Measurements from ENCODE around the gene OR6B3. TPM values are rescaled to one million over a fixed set of nuclear protein-coding genes. Genes with fewer than 3 reads are reported as not detected.

The OR6B3 gene
- total RNA-seq, 1 experiment from 2014 or later = not detected

GRCh38 chr2:240042740-240043139 is 10.6 kb downstream of the OR6B3 start:
- TF ChIP-seq CTCF (IDR thresholded peaks at IDR 0.05; ENCODE audit: unreplicated experiment) = no peak
- Mint-ChIP-seq H3K4me3 (ENCODE audit: unreplicated experiment) (no peak overlapping the region), H3K4me1 (ENCODE audit: insufficient read depth, unreplicated experiment) (peaks cover 4% of the 10 kb centered on the region), H3K9me3 (ENCODE audit: unreplicated experiment) (no peaks in the 10 kb centered on the region), H3K27ac (ENCODE audit: low read depth, unreplicated experiment) (no peak overlapping the region), H3K27me3 (ENCODE audit: insufficient read depth, unreplicated experiment) (peaks cover 53% of the 10 kb centered on the region), H3K36me3 (ENCODE audit: insufficient read depth, unreplicated experiment) (no peaks in the 10 kb centered on the region)
- ChIA-PET POLR2A (no interaction called here), CTCF (interaction anchor here (1.0 to 1.5 kb wide), 2 partner anchors 21 to 25 kb away, joined by 5 to 8 read pairs; no protein-coding TSS in a partner anchor)
- DNase-seq (ENCODE audit: unreplicated experiment) = no peak
- no TSS peak for BruUV-seq (replicated peaks)
- intact Hi-C loops (cut with micrococcal nuclease) = no loop called here

DNA sequence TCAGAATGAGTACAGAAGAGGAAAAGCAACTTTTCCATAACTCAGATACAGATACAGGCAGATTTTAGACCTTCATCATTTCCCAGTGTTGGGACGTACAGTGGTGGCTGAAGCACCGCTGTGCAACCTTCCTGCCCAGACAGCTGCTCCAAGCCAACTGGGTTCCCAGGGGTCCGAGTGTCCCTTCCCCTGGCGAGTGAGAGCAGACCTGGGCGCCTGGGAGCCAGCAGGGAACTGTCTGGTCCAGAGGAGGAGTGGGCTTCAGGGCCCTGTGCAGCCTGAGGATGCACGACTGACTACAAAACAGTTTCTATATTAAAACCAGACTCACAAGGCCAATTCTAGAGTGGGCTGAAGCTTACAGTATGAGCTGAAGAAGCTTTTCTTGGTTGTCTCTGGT is 12.0 kb downstream of the OR6B3 start:
- Mint-ChIP-seq H3K4me1 (ENCODE audit: insufficient read depth, unreplicated experiment) (peaks cover 1% of the 10 kb centered on the region), H3K36me3 (ENCODE audit: insufficient read depth, unreplicated experiment) (no peaks in the 10 kb centered on the region), H3K27me3 (ENCODE audit: insufficient read depth, unreplicated experiment) (peaks cover 39% of the 10 kb centered on the region), H3K9me3 (ENCODE audit: unreplicated experiment) (no peaks in the 10 kb centered on the region), H3K27ac (ENCODE audit: low read depth, unreplicated experiment) (no peak overlapping the region), H3K4me3 (ENCODE audit: unreplicated experiment) (no peak overlapping the region)
- DNase-seq (ENCODE audit: unreplicated experiment) = no peak
- intact Hi-C loops (cut with micrococcal nuclease) = no loop called here
- no peak for TF ChIP-seq CTCF (IDR thresholded peaks at IDR 0.05; ENCODE audit: unreplicated experiment)
- ChIA-PET POLR2A (interaction anchor here (1.3 kb wide), 1 partner anchor 16 kb away, joined by 4 read pairs; the partner anchor contains the start of gene NDUFA10), CTCF (no interaction called here)
- BruUV-seq (replicated peaks) = no TSS peak

- DNase-seq (ENCODE audit: unreplicated experiment) = no peak
- no TSS peak for BruUV-seq (replicated peaks)
- intact Hi-C loops (cut with micrococcal nuclease) = no loop called here
- POLR2A ChIA-PET = interaction anchor here (1.5 kb wide), 1 partner anchor 12 kb away, joined by 8 read pairs; the partner anchor contains the start of gene NDUFA10
- no peaks in the 10 kb centered on the region for H3K4me1 Mint-ChIP-seq (ENCODE audit: insufficient read depth, unreplicated experiment)
- H3K27ac Mint-ChIP-seq (ENCODE audit: low read depth, unreplicated experiment) = no peak overlapping the region
- CTCF ChIA-PET = no interaction called here
- no peaks in the 10 kb centered on the region for H3K36me3 Mint-ChIP-seq (ENCODE audit: insufficient read depth, unreplicated experiment)
- no peaks in the 10 kb centered on the region for H3K27me3 Mint-ChIP-seq (ENCODE audit: insufficient read depth, unreplicated experiment)
- no peak for TF ChIP-seq CTCF (IDR thresholded peaks at IDR 0.05; ENCODE audit: unreplicated experiment)
- no peaks in the 10 kb centered on the region for H3K9me3 Mint-ChIP-seq (ENCODE audit: unreplicated experiment)
- no peak overlapping the region for H3K4me3 Mint-ChIP-seq (ENCODE audit: unreplicated experiment)
These were observed 16.0 kb downstream of the OR6B3 start for GRCh38 chr2:240037358-240037757.

DNA sequence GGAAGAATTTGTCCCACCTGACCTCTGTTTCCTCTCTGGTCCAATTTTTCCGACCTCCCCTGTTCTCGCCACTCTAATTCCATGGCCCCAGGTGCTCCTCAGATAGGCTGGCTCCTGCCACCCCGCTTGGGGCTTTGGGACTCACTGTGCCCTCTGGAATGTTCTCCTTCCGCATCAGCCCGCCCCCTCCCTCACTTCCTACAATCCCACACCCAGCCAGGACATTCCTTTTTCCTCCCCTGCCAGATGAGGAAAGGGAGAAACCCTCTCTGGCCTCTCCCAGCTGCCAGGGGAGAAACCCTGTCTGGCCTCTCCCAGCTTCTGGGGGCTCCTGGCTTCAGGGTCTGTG is 20.0 kb downstream of the OR6B3 start:
- Mint-ChIP-seq H3K27me3 (ENCODE audit: insufficient read depth, unreplicated experiment) (peaks cover 29% of the 10 kb centered on the region), H3K4me3 (ENCODE audit: unreplicated experiment) (no peak overlapping the region), H3K4me1 (ENCODE audit: insufficient read depth, unreplicated experiment) (no peaks in the 10 kb centered on the region), H3K27ac (ENCODE audit: low read depth, unreplicated experiment) (no peak overlapping the region), H3K9me3 (ENCODE audit: unreplicated experiment) (no peaks in the 10 kb centered on the region), H3K36me3 (ENCODE audit: insufficient read depth, unreplicated experiment) (no peaks in the 10 kb centered on the region)
- no TSS peak for BruUV-seq (replicated peaks)
- no peak for DNase-seq (ENCODE audit: unreplicated experiment)
- ChIA-PET POLR2A (interaction anchor here (0.6 kb wide), 1 partner anchor 72 kb away, joined by 3 read pairs; no protein-coding TSS in a partner anchor), CTCF (no interaction called here)
- intact Hi-C loops (cut with micrococcal nuclease) = no loop called here
- TF ChIP-seq CTCF (IDR thresholded peaks at IDR 0.05; ENCODE audit: unreplicated experiment) = no peak

All from MCF 10A (cell line).